ENCODE measurements around the gene TBC1D3G. TPM values are rescaled to one million over a fixed set of nuclear protein-coding genes. Genes with fewer than 3 reads are reported as not detected.
"Not testable (repeated sequence)": the region's sequence is repeated elsewhere in the genome, so short reads cannot be mapped to it uniquely, and the experiment has no call there.

The TBC1D3G gene
- total and polyA plus RNA-seq, 9 of the 15 experiments (the other 6 are each of a cell fraction or from before 2014, with no cell fraction given), result not detected

GRCh38 chr17:36375938-36376337 is 52.3 kb downstream of the TBC1D3G start:
- BruUV-seq (replicated peaks); H3K36me3 ChIP-seq (ENCODE audit: control insufficient read depth, insufficient read depth, low read length); CTCF ChIA-PET (ENCODE audit: low intra/inter-chr PET ratio): not testable (repeated sequence)

More at GRCh38 chr17:36375938-36376337, 52.3 kb downstream of the TBC1D3G start:
- POLR2A ChIA-PET; H3K27me3 ChIP-seq (ENCODE audit: control insufficient read depth in 2 of 2, insufficient read depth in 2 of 2, low read length in 2 of 2); H2AFZ ChIP-seq (ENCODE audit: low read depth, low read length); FAIRE-seq; intact Hi-C loops (cut with micrococcal nuclease); in situ Hi-C loops (cut with MboI); H3K9me3 ChIP-seq (replicated peaks; ENCODE audit: control insufficient read depth, insufficient read depth, low read depth, low read length); H3K4me1 ChIP-seq (replicated peaks in 1 of 2; ENCODE audit: control insufficient read depth in 2 of 2, insufficient read depth in 2 of 2, low read length in 2 of 2); H3K9me1 ChIP-seq (ENCODE audit: control insufficient read depth, insufficient read depth, low read length); H3K27ac ChIP-seq (ENCODE audit: extremely low read depth, low read depth, low read length); H3K9ac ChIP-seq (ENCODE audit: insufficient read depth in 1 of 2, low read depth in 2 of 2, low read length in 2 of 2); H4K20me1 ChIP-seq (replicated peaks; ENCODE audit: control insufficient read depth, insufficient read depth, low read length); H3K79me2 ChIP-seq (ENCODE audit: control insufficient read depth, insufficient read depth, low read length); DNase-seq (ENCODE audit: extremely low read depth in 1 of 4, low spot score in 3 of 4); ATAC-seq; H3K4me3 ChIP-seq; H3K4me2 ChIP-seq (ENCODE audit: insufficient read depth, low read length): not testable (repeated sequence)
- WGBS (ENCODE audit: insufficient coverage, low coverage, missing lambda C conversion rate), result no CpG with 5 or more reads among the region's 7 CpGs

Small RNAs within 50 kb of the gene (small RNA-seq; reads per million reads assigned to genes)
- gene RF00019, result not detected

Other genes starting within 250 kb of the TBC1D3G start
Only the 7 nearest of the 11 such genes appear.
- gene TBC1D3B, start 147.2 kb upstream of the TBC1D3G start, total RNA-seq (2014; rRNA removed), result not detected in 2 replicates
- not detected in 2 replicates for gene TBC1D3B, start 147.2 kb upstream of the TBC1D3G start, total RNA-seq (2014; rRNA removed; fragmentation: Illumina TruSeq; extraction: Trizol)
- 0.29 and 0.83 TPM in 2 replicates for gene TBC1D3B, start 147.2 kb upstream of the TBC1D3G start, total RNA-seq (2015; rRNA removed; fragmentation: Illumina TruSeq; extraction: Trizol)
- 0.51 and 0.60 TPM in 2 replicates for gene TBC1D3B, start 147.2 kb upstream of the TBC1D3G start, total RNA-seq (2021)
- gene TBC1D3B, start 147.2 kb upstream of the TBC1D3G start, polyA plus RNA-seq (2011; rRNA removed), result not detected in 2 replicates
- not detected in 2 replicates for gene TBC1D3B, start 147.2 kb upstream of the TBC1D3G start, polyA plus RNA-seq (2014; fragmentation: Illumina TruSeq; extraction: Trizol)
- not detected for gene TBC1D3B, start 147.2 kb upstream of the TBC1D3G start, polyA plus RNA-seq (2014; fragmentation: Nextera tagmentation; extraction: Ambion mirVana)
- not detected in 2 replicates for gene TBC1D3B, start 147.2 kb upstream of the TBC1D3G start, polyA plus RNA-seq (2014; rRNA removed)
- not detected in 2 replicates for gene CCL3L1, start 127.1 kb upstream of the TBC1D3G start, total RNA-seq (2014; rRNA removed)
- not detected in 2 replicates for gene CCL3L1, start 127.1 kb upstream of the TBC1D3G start, total RNA-seq (2014; rRNA removed; fragmentation: Illumina TruSeq; extraction: Trizol)
- 0.18 TPM in 1 of 2 replicates, not detected in the other for gene CCL3L1, start 127.1 kb upstream of the TBC1D3G start, total RNA-seq (2015; rRNA removed; fragmentation: Illumina TruSeq; extraction: Trizol)
- 0.25 and 0.31 TPM in 2 replicates for gene CCL3L1, start 127.1 kb upstream of the TBC1D3G start, total RNA-seq (2021)
- gene CCL3L1, start 127.1 kb upstream of the TBC1D3G start, polyA plus RNA-seq (2011; rRNA removed), result not detected in 2 replicates
- not detected in 2 replicates for gene CCL3L1, start 127.1 kb upstream of the TBC1D3G start, polyA plus RNA-seq (2014; fragmentation: Illumina TruSeq; extraction: Trizol)
- under 1 TPM in 1 of 2 experiments, not detected in 1; 0.10 TPM for gene CCL3L1, start 127.1 kb upstream of the TBC1D3G start, polyA plus RNA-seq (2014; fragmentation: Nextera tagmentation; extraction: Ambion mirVana)
- gene CCL3L1, start 127.1 kb upstream of the TBC1D3G start, polyA plus RNA-seq (2014; rRNA removed), result not detected in 2 replicates
- gene CCL4L2, start 112.8 kb upstream of the TBC1D3G start, total RNA-seq (2014; rRNA removed), result not detected in 2 replicates
- not detected in 2 replicates for gene CCL4L2, start 112.8 kb upstream of the TBC1D3G start, total RNA-seq (2014; rRNA removed; fragmentation: Illumina TruSeq; extraction: Trizol)
- not detected in 2 replicates for gene CCL4L2, start 112.8 kb upstream of the TBC1D3G start, total RNA-seq (2015; rRNA removed; fragmentation: Illumina TruSeq; extraction: Trizol)
- gene CCL4L2, start 112.8 kb upstream of the TBC1D3G start, total RNA-seq (2021), result 0.38 and 0.42 TPM in 2 replicates
- gene CCL4L2, start 112.8 kb upstream of the TBC1D3G start, polyA plus RNA-seq (2011; rRNA removed), result not detected in 2 replicates
- not detected in 2 replicates for gene CCL4L2, start 112.8 kb upstream of the TBC1D3G start, polyA plus RNA-seq (2014; fragmentation: Illumina TruSeq; extraction: Trizol)
- gene CCL4L2, start 112.8 kb upstream of the TBC1D3G start, polyA plus RNA-seq (2014; fragmentation: Nextera tagmentation; extraction: Ambion mirVana), result under 1 TPM; 0.11 to 0.51 TPM
- 0.51 TPM in 1 of 2 replicates, not detected in the other for gene CCL4L2, start 112.8 kb upstream of the TBC1D3G start, polyA plus RNA-seq (2014; rRNA removed)
- not detected in 2 replicates for gene TBC1D3I, start 59.3 kb upstream of the TBC1D3G start, total RNA-seq (2014; rRNA removed)
- gene TBC1D3I, start 59.3 kb upstream of the TBC1D3G start, total RNA-seq (2014; rRNA removed; fragmentation: Illumina TruSeq; extraction: Trizol), result not detected in 2 replicates
- gene TBC1D3I, start 59.3 kb upstream of the TBC1D3G start, total RNA-seq (2015; rRNA removed; fragmentation: Illumina TruSeq; extraction: Trizol), result not detected in 2 replicates
- 0.22 TPM in 1 of 2 replicates, not detected in the other for gene TBC1D3I, start 59.3 kb upstream of the TBC1D3G start, total RNA-seq (2021)
- not detected in 2 replicates for gene TBC1D3I, start 59.3 kb upstream of the TBC1D3G start, polyA plus RNA-seq (2011; rRNA removed)
- not detected in 2 replicates for gene TBC1D3I, start 59.3 kb upstream of the TBC1D3G start, polyA plus RNA-seq (2014; fragmentation: Illumina TruSeq; extraction: Trizol)
- not detected for gene TBC1D3I, start 59.3 kb upstream of the TBC1D3G start, polyA plus RNA-seq (2014; fragmentation: Nextera tagmentation; extraction: Ambion mirVana)
- 0.19 TPM in 1 of 2 replicates, not detected in the other for gene TBC1D3I, start 59.3 kb upstream of the TBC1D3G start, polyA plus RNA-seq (2014; rRNA removed)
- gene TBC1D3H, start 64.6 kb downstream of the TBC1D3G start, total RNA-seq (2014; rRNA removed), result not detected in 2 replicates
- gene TBC1D3H, start 64.6 kb downstream of the TBC1D3G start, total RNA-seq (2014; rRNA removed; fragmentation: Illumina TruSeq; extraction: Trizol), result not detected in 2 replicates
- not detected in 2 replicates for gene TBC1D3H, start 64.6 kb downstream of the TBC1D3G start, total RNA-seq (2015; rRNA removed; fragmentation: Illumina TruSeq; extraction: Trizol)
- gene TBC1D3H, start 64.6 kb downstream of the TBC1D3G start, total RNA-seq (2021), result not detected in 2 replicates
- gene TBC1D3H, start 64.6 kb downstream of the TBC1D3G start, polyA plus RNA-seq (2011; rRNA removed), result not detected in 2 replicates
- not detected in 2 replicates for gene TBC1D3H, start 64.6 kb downstream of the TBC1D3G start, polyA plus RNA-seq (2014; fragmentation: Illumina TruSeq; extraction: Trizol)
- gene TBC1D3H, start 64.6 kb downstream of the TBC1D3G start, polyA plus RNA-seq (2014; fragmentation: Nextera tagmentation; extraction: Ambion mirVana), result not detected
- gene TBC1D3H, start 64.6 kb downstream of the TBC1D3G start, polyA plus RNA-seq (2014; rRNA removed), result not detected in 2 replicates
- gene ZNHIT3, start 162.8 kb downstream of the TBC1D3G start, total RNA-seq (2014; rRNA removed), result 45.0 and 52.6 TPM in 2 replicates
- gene ZNHIT3, start 162.8 kb downstream of the TBC1D3G start, total RNA-seq (2014; rRNA removed; fragmentation: Illumina TruSeq; extraction: Trizol), result 90.9 and 92.3 TPM in 2 replicates
- 79.6 and 88.4 TPM in 2 replicates for gene ZNHIT3, start 162.8 kb downstream of the TBC1D3G start, total RNA-seq (2015; rRNA removed; fragmentation: Illumina TruSeq; extraction: Trizol)
- 52.0 and 60.6 TPM in 2 replicates for gene ZNHIT3, start 162.8 kb downstream of the TBC1D3G start, total RNA-seq (2021)
- 103 and 146 TPM in 2 replicates for gene ZNHIT3, start 162.8 kb downstream of the TBC1D3G start, polyA plus RNA-seq (2011; rRNA removed)
- 72.5 and 76.3 TPM in 2 replicates for gene ZNHIT3, start 162.8 kb downstream of the TBC1D3G start, polyA plus RNA-seq (2014; fragmentation: Illumina TruSeq; extraction: Trizol)
- gene ZNHIT3, start 162.8 kb downstream of the TBC1D3G start, polyA plus RNA-seq (2014; fragmentation: Nextera tagmentation; extraction: Ambion mirVana), result 100 to 1,000 TPM; 270 to 300 TPM
- gene ZNHIT3, start 162.8 kb downstream of the TBC1D3G start, polyA plus RNA-seq (2014; rRNA removed), result 88.4 and 95.7 TPM in 2 replicates
- 129 and 163 TPM in 2 replicates for gene MYO19, start 211.0 kb downstream of the TBC1D3G start, total RNA-seq (2014; rRNA removed)
- 106 and 112 TPM in 2 replicates for gene MYO19, start 211.0 kb downstream of the TBC1D3G start, total RNA-seq (2014; rRNA removed; fragmentation: Illumina TruSeq; extraction: Trizol)
- 117 and 121 TPM in 2 replicates for gene MYO19, start 211.0 kb downstream of the TBC1D3G start, total RNA-seq (2015; rRNA removed; fragmentation: Illumina TruSeq; extraction: Trizol)
- 136 and 153 TPM in 2 replicates for gene MYO19, start 211.0 kb downstream of the TBC1D3G start, total RNA-seq (2021)
- gene MYO19, start 211.0 kb downstream of the TBC1D3G start, polyA plus RNA-seq (2011; rRNA removed), result 115 and 135 TPM in 2 replicates
- 139 and 162 TPM in 2 replicates for gene MYO19, start 211.0 kb downstream of the TBC1D3G start, polyA plus RNA-seq (2014; fragmentation: Illumina TruSeq; extraction: Trizol)
- 10 to 100 TPM; 21.6 to 24.5 TPM for gene MYO19, start 211.0 kb downstream of the TBC1D3G start, polyA plus RNA-seq (2014; fragmentation: Nextera tagmentation; extraction: Ambion mirVana)
- 176 and 178 TPM in 2 replicates for gene MYO19, start 211.0 kb downstream of the TBC1D3G start, polyA plus RNA-seq (2014; rRNA removed)

All from K562 (cell line).